ENCODE measurements around the gene SLC48A1.

The SLC48A1 gene

GRCh38 chr12:47773062-47773857, at the start of gene SLC48A1:
SLC48A1 (plus strand) TSS chr12:47773238; CDS start chr12:47773305, 67 bp downstream.
- DNase-seq (ENCODE audit: low read depth, low spot score), result no peak

- no peak for DNase-seq (ENCODE audit: low read depth, low spot score)
Measured at GRCh38 chr12:47725091-47725772, 47.8 kb upstream of the SLC48A1 start, which contains the start of gene ENDOU. ENDOU (minus strand) TSS chr12:47725490; CDS start chr12:47725413, 77 bp downstream.

GRCh38 chr12:47725893-47726292, 47.1 kb upstream of the SLC48A1 start:
- DNase-seq (ENCODE audit: low read depth, low spot score), result no peak

- no peak for DNase-seq (ENCODE audit: low read depth, low spot score)
Measured at GRCh38 chr12:47729233-47729632, 43.8 kb upstream of the SLC48A1 start.

GRCh38 chr12:47730341-47730744, 42.7 kb upstream of the SLC48A1 start:
- DNase-seq (ENCODE audit: low read depth, low spot score), result no peak

- DNase-seq (ENCODE audit: low read depth, low spot score), result no peak
Measured at GRCh38 chr12:47731723-47732122, 41.3 kb upstream of the SLC48A1 start.

GRCh38 chr12:47732504-47732903, 40.5 kb upstream of the SLC48A1 start:
- no peak for DNase-seq (ENCODE audit: low read depth, low spot score)

- DNase-seq (ENCODE audit: low read depth, low spot score), result no peak
Measured at GRCh38 chr12:47733142-47733541, 39.9 kb upstream of the SLC48A1 start.

GRCh38 chr12:47734725-47735480, 38.1 kb upstream of the SLC48A1 start:
- no peak for DNase-seq (ENCODE audit: low read depth, low spot score)

- DNase-seq (ENCODE audit: low read depth, low spot score), result no peak
Measured at GRCh38 chr12:47735649-47736048, 37.4 kb upstream of the SLC48A1 start.

GRCh38 chr12:47736216-47736615, 36.8 kb upstream of the SLC48A1 start:
- DNase-seq (ENCODE audit: low read depth, low spot score), result no peak

GRCh38 chr12:47736877-47737676, 36.0 kb upstream of the SLC48A1 start:
- DNase-seq (ENCODE audit: low read depth, low spot score), result no peak

- DNase-seq (ENCODE audit: low read depth, low spot score), result no peak
Measured at GRCh38 chr12:47737936-47738594, 35.0 kb upstream of the SLC48A1 start.

- no peak for DNase-seq (ENCODE audit: low read depth, low spot score)
Measured at GRCh38 chr12:47739297-47739696, 33.7 kb upstream of the SLC48A1 start.

GRCh38 chr12:47739979-47740378, 33.1 kb upstream of the SLC48A1 start:
- DNase-seq (ENCODE audit: low read depth, low spot score), result no peak

- no peak for DNase-seq (ENCODE audit: low read depth, low spot score)
Measured at GRCh38 chr12:47740606-47741339, 32.3 kb upstream of the SLC48A1 start.

GRCh38 chr12:47741340-47741703, 31.7 kb upstream of the SLC48A1 start:
- no peak for DNase-seq (ENCODE audit: low read depth, low spot score)

GRCh38 chr12:47742253-47742825, 30.7 kb upstream of the SLC48A1 start:
- DNase-seq (ENCODE audit: low read depth, low spot score), result no peak

GRCh38 chr12:47743311-47743860, 29.7 kb upstream of the SLC48A1 start:
- DNase-seq (ENCODE audit: low read depth, low spot score), result no peak

All from iPS DF 19.7 (cell line).